ENCODE measurements around the gene SLC37A4.

- TF ChIP-seq POLR2A (IDR thresholded peaks at IDR 0.05; ENCODE audit: low read depth, low read length) (no peak), POLR2AphosphoS5 (IDR thresholded peaks at IDR 0.05; ENCODE audit: low read depth, low read length) (no peak; the same call in 1 of the 2 replicates)
These were observed 18.0 kb downstream of the SLC37A4 start for GRCh38 chr11:119012629-119013170.

All from GM12892 (cell line).